GM12878 (cell line): ENCODE measurements around the gene LST1. TPM values are rescaled to one million over a fixed set of nuclear protein-coding genes. Genes with fewer than 3 reads are reported as not detected.
A peak's percentile ranks its signal among the peaks of the same experiment; 100 is the strongest.

Source experiments
- ATAC-seq: fragments of 200-7000 bp; cut with Tn5 transposase; 3 replicates; pipeline ENCODE4 v1.9.1; 2020; ENCODE audit warnings: mild to moderate bottlenecking, moderate library complexity
- BruUV-seq: library from RNA; stranded (reverse); fragments of 400-500 nt; replicated peaks from 2 replicates; lab custom pipeline; 2021; lab: Mats Ljungman, UMichigan
- CTCF ChIA-PET: fragments of 300-600 bp; sonication (Branson Sonifier 250); formaldehyde crosslinking; extraction: SDS; loops from one replicate; lab custom pipeline; 2021; ENCODE audit warnings: inconsistent platforms; lab: Yijun Ruan, JAX
- POLR2A ChIA-PET: fragments of 350-600 bp; formaldehyde crosslinking; extraction: SDS; loops from one replicate; lab custom pipeline; 2021; ENCODE audit warnings: inconsistent platforms; lab: Charles Lee
- RAD21 ChIA-PET: fragments of 300-600 bp; sonication (Branson Sonifier 250); formaldehyde crosslinking; loops from one replicate; lab custom pipeline; 2023; ENCODE audit warnings: antibody characterized with exemption; ENCODE audit not compliant: unreplicated experiment; lab: Charles Lee
- SMC1A ChIA-PET: fragments of 300-600 bp; sonication (Branson Sonifier 250); formaldehyde crosslinking; loops from one replicate; lab custom pipeline; 2023; ENCODE audit not compliant: unreplicated experiment, uncharacterized antibody; lab: Charles Lee
- DNase-seq: peaks from one replicate; pipeline ENCODE4 v3.0.0-alpha.2; 2011; ENCODE audit warnings: low read depth, low spot score
- FAIRE-seq: peaks from 3 replicates; lab custom pipeline; 2011; peaks lifted over from hg19 to GRCh38; lab: Jason Lieb, UNC
- H2AFZ ChIP-seq: 2 replicates; pipeline ENCODE4 v1.6.0; 2011; ENCODE audit warnings: low read depth, low read length, control low read depth; ENCODE audit not compliant: control insufficient read depth
- H3K27ac ChIP-seq: 2 replicates; pipeline ENCODE4 v1.5.1; 2011; ENCODE audit warnings: control low read depth; ENCODE audit not compliant: control insufficient read depth, insufficient read depth
- H3K27me3 ChIP-seq, 2 experiments: replicated peaks in 1 of 2; 2 replicates each; pipeline versions ENCODE4 v1.6.0 to v1.6.1; 2011; ENCODE audit warnings: low read length in 1 of 2; ENCODE audit not compliant: control insufficient read depth in 2 of 2, insufficient read depth in 2 of 2
- H3K36me3 ChIP-seq, 2 experiments: 2 replicates each; pipeline ENCODE4 v1.5.1; 2011; ENCODE audit warnings: low read length in 1 of 2; ENCODE audit not compliant: control insufficient read depth in 2 of 2, insufficient read depth in 2 of 2
- H3K4me1 ChIP-seq: 2 replicates; pipeline ENCODE4 v1.6.1; 2011; ENCODE audit warnings: mild to moderate bottlenecking, low read length, moderate library complexity, mixed read lengths; ENCODE audit not compliant: control insufficient read depth, insufficient read depth
- H3K4me2 ChIP-seq: 2 replicates; pipeline ENCODE4 v1.6.0; 2011; ENCODE audit warnings: control low read depth; ENCODE audit not compliant: control insufficient read depth, insufficient read depth
- H3K4me3 ChIP-seq: fragments of 200-600 bp; sonication (generic); 2 replicates; pipeline ENCODE4 v1.5.1; 2016
- H3K79me2 ChIP-seq: 2 replicates; pipeline ENCODE4 v1.6.0; 2011; ENCODE audit warnings: low read length; ENCODE audit not compliant: control insufficient read depth, insufficient read depth
- H3K9ac ChIP-seq: 2 replicates; pipeline ENCODE4 v1.8.0; 2011; ENCODE audit warnings: low read length, control low read depth, mixed read lengths; ENCODE audit not compliant: control insufficient read depth, insufficient read depth
- H3K9me3 ChIP-seq: replicated peaks from 3 replicates; pipeline ENCODE4 v1.5.1; 2011; ENCODE audit warnings: mild to moderate bottlenecking, low read length; ENCODE audit not compliant: control insufficient read depth, insufficient read depth
- H4K20me1 ChIP-seq: 2 replicates; pipeline ENCODE4 v1.6.0; 2011; ENCODE audit not compliant: control insufficient read depth, insufficient read depth
- EGR1 ChIP-seq, 2 experiments: IDR thresholded peaks; 1 replicate in 1 of 2; 2 replicates in 1 of 2; pipeline ENCODE4 v1.6.1; 2011 to 2012; ENCODE audit warnings: low read depth in 2 of 2, low read length in 2 of 2, borderline replicate concordance in 1 of 2, mild to moderate bottlenecking in 1 of 2, moderate library complexity in 1 of 2
- FOS ChIP-seq: IDR thresholded peaks from 3 replicates; pipeline ENCODE4 v1.6.1; 2011; ENCODE audit warnings: borderline replicate concordance; ENCODE audit not compliant: insufficient read length; ENCODE audit errors: extremely low read depth
- HDGF ChIP-seq: fragments of 450-650 bp; IDR thresholded peaks from 2 replicates; pipeline ENCODE4 v1.6.1; 2016; ENCODE audit warnings: antibody characterized with exemption
- HSF1 ChIP-seq: fragments of 150-350 bp; IDR thresholded peaks from 2 replicates; pipeline ENCODE4 v1.6.1; 2014; ENCODE audit warnings: mild to moderate bottlenecking, low read depth, low read length
- MAX ChIP-seq: IDR thresholded peaks from 2 replicates; pipeline ENCODE4 v1.6.1; 2012; ENCODE audit warnings: low read depth, low read length, improper control_type of control experiment
- POU2F2 ChIP-seq: IDR thresholded peaks from 3 replicates; pipeline ENCODE4 v1.6.1; 2011; ENCODE audit warnings: low read depth, mild to moderate bottlenecking, low read length, borderline replicate concordance
- RAD51 ChIP-seq: fragments of 450-650 bp; IDR thresholded peaks from 2 replicates; pipeline ENCODE4 v1.6.1; 2016; ENCODE audit warnings: moderate library complexity, mild to moderate bottlenecking, inconsistent platforms
- RELB ChIP-seq: fragments of 450-650 bp; IDR thresholded peaks from 2 replicates; pipeline ENCODE4 v1.6.1; 2017; ENCODE audit warnings: low read depth, mild to moderate bottlenecking, moderate library complexity
- RFX5 ChIP-seq: IDR thresholded peaks from 2 replicates; pipeline ENCODE4 v1.6.1; 2011; ENCODE audit warnings: low read depth, low read length, improper control_type of control experiment
- RUNX3 ChIP-seq: IDR thresholded peaks from 2 replicates; pipeline ENCODE4 v1.6.1; 2012; ENCODE audit warnings: low read length, inconsistent platforms
- SMC3 ChIP-seq: IDR thresholded peaks from 2 replicates; pipeline ENCODE4 v1.6.1; 2011; ENCODE audit warnings: low read length, improper control_type of control experiment, borderline replicate concordance
- STAT3 ChIP-seq: IDR thresholded peaks from 2 replicates; pipeline ENCODE4 v1.6.1; 2011; ENCODE audit warnings: low read depth, low read length, improper control_type of control experiment
- TAF1 ChIP-seq: IDR thresholded peaks from 2 replicates; pipeline ENCODE4 v1.6.1; 2011; ENCODE audit warnings: mild to moderate bottlenecking, low read depth, low read length, borderline replicate concordance
- TCF12 ChIP-seq: IDR thresholded peaks from 2 replicates; pipeline ENCODE4 v1.6.1; 2011; ENCODE audit warnings: low read depth, mild to moderate bottlenecking, low read length
- ZNF217 ChIP-seq: fragments of 450-650 bp; IDR thresholded peaks from 2 replicates; pipeline ENCODE4 v1.6.1; 2017; ENCODE audit warnings: antibody characterized with exemption, mild to moderate bottlenecking
- ZNF24 ChIP-seq: fragments of 450-650 bp; IDR thresholded peaks from 2 replicates; pipeline ENCODE4 v1.6.1; 2017; ENCODE audit warnings: antibody characterized with exemption, mild to moderate bottlenecking
- ZNF622 ChIP-seq: fragments of 450-650 bp; IDR thresholded peaks from 2 replicates; pipeline ENCODE4 v1.6.1; 2017; ENCODE audit warnings: mild to moderate bottlenecking, inconsistent platforms
- WGBS: methylation state at CpG from one replicate; pipeline ENCODE4 v1.1.6; 2016; ENCODE audit warnings: low lambda C conversion rate; ENCODE audit not compliant: insufficient replicate concordance, insufficient coverage; ENCODE audit errors: missing lambda C conversion rate; 5-methylcytosine and 5-hydroxymethylcytosine counted together
- in situ Hi-C: fragments of 300-500 bp; cut with MboI; formaldehyde crosslinking; loops from 9 replicates; pipeline ENCODE4 v1.14.3; 2018; ENCODE audit warnings: mixed read lengths
- intact Hi-C: fragments of 100-400 bp; cut with micrococcal nuclease; formaldehyde crosslinking; loops from one replicate; pipeline ENCODE4 v1.14.2; 2022; ENCODE audit not compliant: unreplicated experiment
- polyA plus RNA-seq, 11 experiments: library from polyadenylated mRNA; depleted of rRNA in 4 of 11; unstranded in 6 of 11; stranded (reverse) in 5 of 11; fragments of >200 nt; fragmentation: Nextera tagmentation in 4 of 11; fragmentation: Illumina TruSeq in 1 of 11; extraction: Ambion mirVana in 4 of 11; extraction: Trizol in 1 of 11; gene quantifications; 1 replicate in 1 of 11; 2 replicates in 10 of 11; pipeline versions ENCODE4 v1.2.1 to v1.2.3, GENCODE V29; 2011 to 2016; ENCODE audit warnings: inconsistent platforms in 2 of 11, missing spikeins in 2 of 11, low read depth in 1 of 11
- total RNA-seq, 4 experiments: library from RNA; depleted of rRNA in 3 of 4; stranded (reverse); fragments of >200 nt in 3 of 4; fragmentation: Illumina TruSeq in 1 of 4; extraction: Trizol in 1 of 4; gene quantifications; 2 replicates each; pipeline versions ENCODE4 v1.2.1 to v1.2.3, GENCODE V29; 2013 to 2021

Gene LST1
- total and polyA plus RNA-seq, 10 of the 15 experiments (the other 5 are each of a cell fraction or from before 2014, with no cell fraction given), result 4.1 to 35.5 (median 16.4) TPM

- no peak for TF ChIP-seq RFX5
- peak; percentile 92 for TF ChIP-seq RELB
- no peak for TF ChIP-seq FOS
- no peak for TF ChIP-seq ZNF217
- TF ChIP-seq, all 136 proteins: peak for 43
These were observed 17.5 kb upstream of the LST1 start (continued) for GRCh38 chr6:31568537-31568961.

GRCh38 chr6:31569861-31570536 is 16.1 kb upstream of the LST1 start:
- ChIA-PET SMC1A (interaction anchor here (0.7 to 45.5 kb wide), 3 partner anchors 14 to 46 kb away, joined by 3 to 1989 read pairs (median 1989); partner anchors contain the start of genes ATP6V1G2, DDX39B, LST1 and LTA), CTCF (interaction anchor here (0.7 to 34.8 kb wide), 6 partner anchors 9 to 18 kb away, joined by 4 to 2098 read pairs (median 26); partner anchors contain the start of genes LST1, LTB, NCR3 and TNF), POLR2A (interaction anchor here (0.9 to 15.1 kb wide), 11 partner anchors 7 to 95 kb away, joined by 3 to 222 read pairs (median 7); partner anchors contain the start of genes ATP6V1G2, GPANK1, LST1 and LTB), RAD21 (interaction anchor here (1.2 to 5.5 kb wide), 9 partner anchors 11 to 29 kb away, joined by 5 to 62 read pairs (median 13); partner anchors contain the start of genes LTB and NCR3)
- WGBS, result 50% methylated on average over 1 of the region's 1 CpG
- no peak overlapping the region for H3K9ac ChIP-seq
- intact Hi-C loops (no loop called here), in situ Hi-C loops (loop anchor here (25.0 kb wide), 2 partner anchors 1042 to 1392 kb away; partner anchors contain the start of genes BRD2 and HLA-DMA)
- peak overlapping the region; percentile 4; the same call in 1 of the 2 replicates for H3K27ac ChIP-seq
- no TSS peak for BruUV-seq
- H3K9me3 ChIP-seq, result no peaks in the 10 kb centered on the region
- peaks cover 70% of the 10 kb centered on the region for H3K4me1 ChIP-seq
- peak overlapping the region; percentile 24; the same call in 1 of the 2 replicates for H3K4me2 ChIP-seq
- no peaks in the 10 kb centered on the region for H3K27me3 ChIP-seq
- ATAC-seq (no peak), FAIRE-seq (no peak), DNase-seq (no peak)
- H3K36me3 ChIP-seq, result no peaks in the 10 kb centered on the region
- TF ChIP-seq RAD51 (no peak), RFX5 (no peak), HDGF (no peak), ZNF622 (no peak), TCF12 (no peak), HSF1 (no peak), STAT3 (no peak), POU2F2 (no peak), EGR1 (IDR thresholded peaks at IDR 0.05; ENCODE audit: borderline replicate concordance in 1 of 2, low read depth in 2 of 2, low read length in 2 of 2) (no peak), ZNF24 (no peak), MAX (no peak), SMC3 (no peak), RUNX3 (no peak), TAF1 (no peak)
- peak overlapping the region; percentile 29; the same call in 1 of the 2 replicates for H3K4me3 ChIP-seq
- no peaks in the 10 kb centered on the region for H4K20me1 ChIP-seq
- no peak overlapping the region for H2AFZ ChIP-seq
- H3K79me2 ChIP-seq, result peaks cover 36% of the 10 kb centered on the region
